Lower leg skin (tissue), 4 donors: ENCODE results near the gene CLDND2. TPM values are rescaled to one million over a fixed set of nuclear protein-coding genes. Genes with fewer than 3 reads are reported as not detected.

ENCODE experiments used
- DNase-seq, 2 donors: peaks; one replicate each; pipeline ENCODE4 v3.0.0-alpha.2; 2019; ENCODE audit warnings: low spot score in 2 of 2
- H3K4me3 ChIP-seq: fragments of 200-600 bp; sonication (generic); 2 replicates; pipeline ENCODE4 v1.5.1; 2017; ENCODE audit warnings: mild to moderate bottlenecking, low read depth; ENCODE audit not compliant: poor library complexity, severe bottlenecking
- POLR2A ChIP-seq, 2 donors: fragments of 450-650 bp; IDR thresholded peaks; one replicate each; pipeline ENCODE4 v1.6.1; 2016 to 2017; ENCODE audit warnings: antibody characterized with exemption in 2 of 2, mild to moderate bottlenecking in 1 of 2, moderate library complexity in 1 of 2
- WGBS, 2 donors: methylation state at CpG; one replicate each; pipeline ENCODE4 v1.1.5; 2018; 5-methylcytosine and 5-hydroxymethylcytosine counted together
- intact Hi-C: fragments of 100-400 bp; cut with DNase I; formaldehyde crosslinking; loops from one replicate; pipeline ENCODE4 v1.15.0; 2023; ENCODE audit warnings: low total_unique reads
- total RNA-seq, 4 donors: library from RNA; depleted of rRNA; stranded (reverse); fragments of >200 nt; gene quantifications; one replicate each; pipeline ENCODE4 v1.1.0, GENCODE V29; 2016
- TF ChIP-seq, protein P1 (sequence below), 3 donors: fragments of 450-650 bp; IDR thresholded peaks; one replicate each; pipeline ENCODE4 v1.5.1; 2016; ENCODE audit warnings: antibody characterized with exemption in 3 of 3, mild to moderate bottlenecking in 3 of 3, moderate library complexity in 2 of 3

CLDND2 gene
- total RNA-seq, 4 donors from 2014 or later: 1.8 TPM; not detected in 3

DNA sequence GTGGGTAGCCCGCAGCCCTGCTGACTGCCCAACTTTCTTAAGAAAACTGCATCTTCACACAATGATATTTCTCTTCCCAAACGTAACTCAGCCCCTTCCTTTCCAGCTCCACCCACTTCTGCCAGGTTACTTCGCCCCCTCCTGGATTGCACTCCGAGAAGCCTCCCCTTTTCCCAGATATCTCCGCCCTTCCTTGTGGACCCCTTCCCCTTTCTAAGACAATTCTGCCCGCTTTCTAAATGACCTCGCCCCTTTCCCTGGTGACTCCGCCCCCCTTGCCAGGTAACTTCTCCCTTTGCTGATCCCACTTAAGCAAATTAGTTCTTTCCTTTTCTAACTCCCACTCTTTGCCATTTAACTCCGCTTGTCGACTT, 29.5 kb downstream of the CLDND2 start:
- WGBS, 2 donors: 1 to 2% methylated on average over 10 of the region's 10 CpGs
- no peak for TF ChIP-seq POLR2A (IDR thresholded peaks at IDR 0.05)
- TF ChIP-seq, protein P1, sequence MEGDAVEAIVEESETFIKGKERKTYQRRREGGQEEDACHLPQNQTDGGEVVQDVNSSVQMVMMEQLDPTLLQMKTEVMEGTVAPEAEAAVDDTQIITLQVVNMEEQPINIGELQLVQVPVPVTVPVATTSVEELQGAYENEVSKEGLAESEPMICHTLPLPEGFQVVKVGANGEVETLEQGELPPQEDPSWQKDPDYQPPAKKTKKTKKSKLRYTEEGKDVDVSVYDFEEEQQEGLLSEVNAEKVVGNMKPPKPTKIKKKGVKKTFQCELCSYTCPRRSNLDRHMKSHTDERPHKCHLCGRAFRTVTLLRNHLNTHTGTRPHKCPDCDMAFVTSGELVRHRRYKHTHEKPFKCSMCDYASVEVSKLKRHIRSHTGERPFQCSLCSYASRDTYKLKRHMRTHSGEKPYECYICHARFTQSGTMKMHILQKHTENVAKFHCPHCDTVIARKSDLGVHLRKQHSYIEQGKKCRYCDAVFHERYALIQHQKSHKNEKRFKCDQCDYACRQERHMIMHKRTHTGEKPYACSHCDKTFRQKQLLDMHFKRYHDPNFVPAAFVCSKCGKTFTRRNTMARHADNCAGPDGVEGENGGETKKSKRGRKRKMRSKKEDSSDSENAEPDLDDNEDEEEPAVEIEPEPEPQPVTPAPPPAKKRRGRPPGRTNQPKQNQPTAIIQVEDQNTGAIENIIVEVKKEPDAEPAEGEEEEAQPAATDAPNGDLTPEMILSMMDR (IDR thresholded peaks at IDR 0.05): no peak
- peak in 1 of 2 donors; percentile 32 for DNase-seq
- peak overlapping the region; percentile 18 for H3K4me3 ChIP-seq
- intact Hi-C loops: no loop called here

DNA sequence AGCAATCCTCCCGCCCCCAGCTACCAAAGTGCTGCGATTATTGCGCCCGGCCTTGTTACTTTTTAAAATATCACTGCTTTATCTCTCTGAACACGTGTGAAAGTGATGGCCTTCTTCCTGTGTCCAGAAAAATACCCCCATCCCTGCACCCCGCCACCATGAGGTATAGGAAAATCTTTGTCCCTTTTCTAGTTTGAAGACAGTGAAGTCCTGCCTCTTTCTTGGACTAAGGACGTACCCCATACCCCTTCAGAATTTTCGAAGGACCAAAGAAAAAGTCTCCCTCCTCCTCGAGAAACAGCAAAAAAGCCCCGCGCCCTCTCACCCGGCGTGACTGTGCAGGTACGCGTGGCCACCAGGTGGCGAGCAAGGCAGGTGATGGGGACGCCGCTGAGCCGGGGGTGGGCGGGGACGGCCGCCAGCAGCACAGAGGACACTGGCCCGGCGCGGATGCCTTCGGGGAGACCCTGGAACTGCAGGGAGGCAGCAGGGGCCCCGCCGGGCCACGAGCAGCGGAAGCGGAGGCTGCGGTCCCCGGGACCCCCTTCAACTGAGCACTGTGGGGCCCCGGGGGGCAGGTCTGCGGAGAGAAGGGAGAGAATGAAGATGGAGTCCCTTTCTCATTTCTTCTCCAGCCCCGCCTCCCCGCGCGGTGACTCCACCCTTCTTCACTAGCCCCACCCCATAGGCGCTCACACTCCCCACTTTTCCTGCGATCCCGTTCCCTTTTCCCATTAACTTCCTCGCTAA, 30.1 kb downstream of the CLDND2 start:
- intact Hi-C loops: no loop called here
- DNase-seq: peak; percentile 76 to 97
- peak overlapping the region; percentile 18 for H3K4me3 ChIP-seq
- 5% methylated on average over 43 of the region's 43 CpGs for WGBS, 2 donors
- TF ChIP-seq POLR2A (IDR thresholded peaks at IDR 0.05): no peak
- TF ChIP-seq, protein P1 (IDR thresholded peaks at IDR 0.05): peak in 1 of 3 donors; percentile 29

DNA sequence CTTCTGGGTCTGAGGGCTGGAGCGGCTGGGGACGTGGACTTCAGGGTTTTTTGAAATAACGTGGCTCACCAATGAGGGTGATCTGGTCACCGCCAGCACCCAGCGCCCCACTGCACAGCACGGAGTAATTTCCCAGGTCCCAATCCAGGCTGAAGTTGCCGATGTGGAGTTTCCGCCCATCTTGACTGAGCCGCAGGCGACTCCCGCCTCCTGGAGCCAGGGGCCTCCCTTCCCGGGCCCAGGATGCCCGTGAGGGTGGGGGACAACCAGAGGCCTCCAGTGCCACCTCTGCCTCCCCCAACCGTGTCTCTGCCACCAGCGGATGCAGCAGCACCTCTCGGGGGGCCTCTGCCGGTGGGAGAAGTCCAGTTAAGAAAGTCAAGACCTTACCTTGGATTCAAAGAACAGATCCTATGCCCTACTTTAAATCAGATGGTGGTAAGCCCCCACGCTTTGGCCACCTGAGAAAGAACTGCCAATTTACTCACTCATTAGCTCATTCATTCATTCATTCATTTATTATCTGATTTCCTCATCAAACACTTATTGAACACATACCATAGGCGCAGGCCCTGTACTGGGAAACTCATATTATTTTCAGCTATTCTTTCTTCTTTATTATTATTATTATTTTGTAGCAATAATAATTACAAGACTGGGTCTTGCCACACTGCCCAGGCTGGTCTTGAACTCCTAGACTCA, 30.8 kb downstream of the CLDND2 start:
- no peak overlapping the region for H3K4me3 ChIP-seq
- no peak for DNase-seq
- WGBS, 2 donors: 82 to 83% methylated on average over 18 to 19 of the region's 19 CpGs
- intact Hi-C loops: no loop called here
- TF ChIP-seq, protein P1 (IDR thresholded peaks at IDR 0.05): no peak
- no peak for TF ChIP-seq POLR2A (IDR thresholded peaks at IDR 0.05)

DNA sequence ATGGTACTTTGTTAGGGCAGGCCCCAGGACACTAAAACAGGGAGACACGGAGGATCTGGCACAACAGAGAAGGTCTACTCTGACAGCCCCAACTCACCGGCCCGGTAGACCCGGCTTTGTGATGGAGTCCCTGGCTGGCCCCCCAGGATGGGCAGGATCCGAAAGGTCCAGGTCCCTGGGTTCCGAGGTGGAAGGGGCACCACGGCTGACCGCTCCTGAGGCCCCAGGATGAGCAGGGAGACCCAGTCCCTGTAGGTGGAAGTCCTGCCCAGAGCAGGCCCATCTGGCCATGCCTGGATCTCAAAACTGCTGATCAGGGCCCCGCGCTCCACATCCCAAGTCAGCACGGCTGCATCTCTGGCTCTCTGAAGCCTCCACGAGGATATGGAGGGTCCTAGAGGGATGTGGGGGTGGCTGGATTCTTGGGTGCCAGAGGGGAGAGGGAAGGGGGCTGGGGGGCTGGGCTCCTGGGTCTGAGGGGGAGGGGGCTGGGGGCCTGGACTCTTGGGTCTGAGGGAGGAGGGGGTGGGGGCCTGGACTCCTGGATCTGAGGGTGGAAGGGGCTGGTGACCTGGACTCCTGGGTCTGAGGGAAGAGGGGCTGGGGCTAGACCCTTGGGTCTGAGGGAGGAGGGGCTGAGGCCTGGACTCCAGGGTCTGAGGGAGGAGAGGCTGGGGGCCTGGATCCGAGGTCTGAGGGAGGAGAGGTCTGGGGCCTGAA, 31.5 kb downstream of the CLDND2 start:
- no peak for DNase-seq
- no peak for TF ChIP-seq POLR2A (IDR thresholded peaks at IDR 0.05)
- TF ChIP-seq, protein P1 (IDR thresholded peaks at IDR 0.05): no peak
- WGBS, 2 donors: 89 to 95% methylated on average over 11 to 13 of the region's 13 CpGs
- intact Hi-C loops: no loop called here
- no peak overlapping the region for H3K4me3 ChIP-seq

DNA sequence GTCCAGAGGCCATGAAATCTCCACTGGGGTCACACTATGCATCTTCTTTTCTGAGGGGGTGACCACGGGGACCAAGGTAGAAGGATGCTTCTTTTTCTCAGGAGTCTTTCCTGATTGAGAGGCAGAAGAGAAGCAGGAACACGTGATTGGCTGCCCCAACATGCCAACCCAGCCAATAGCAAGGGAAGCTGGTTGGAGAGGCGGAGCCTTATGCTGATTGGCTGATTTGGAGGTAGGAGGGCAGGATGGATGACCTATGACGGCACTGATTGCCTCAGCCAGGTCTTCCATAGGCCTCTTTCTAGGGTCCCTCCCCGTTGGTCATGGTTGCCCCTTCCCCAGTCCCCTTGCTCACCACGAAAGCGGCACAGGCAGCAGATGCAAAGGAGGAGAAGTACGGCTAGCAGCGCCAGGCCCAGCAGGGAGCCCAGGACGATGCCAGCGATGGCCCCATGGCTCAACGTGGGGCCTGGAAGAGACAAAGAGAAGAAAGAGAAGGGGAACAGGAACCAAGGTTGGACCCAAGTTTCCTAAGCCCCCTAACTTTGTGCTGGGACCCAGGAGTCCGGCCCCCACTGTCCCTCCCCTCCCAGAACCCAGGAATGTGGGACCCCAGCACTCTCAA, 34.9 kb downstream of the CLDND2 start:
- H3K4me3 ChIP-seq: no peak overlapping the region
- intact Hi-C loops: no loop called here
- WGBS, 2 donors: 89 to 96% methylated on average over 13 of the region's 13 CpGs
- DNase-seq: no peak
- no peak for TF ChIP-seq POLR2A (IDR thresholded peaks at IDR 0.05)
- TF ChIP-seq, protein P1 (IDR thresholded peaks at IDR 0.05): no peak
